Cardiac septum (tissue), 1 donor: ENCODE measurements around the gene RAPGEF1. TPM values are rescaled to one million over a fixed set of nuclear protein-coding genes. Genes with fewer than 3 reads are reported as not detected.
A peak's percentile ranks its signal among the peaks of the same experiment; 100 is the strongest.
"Not testable (repeated sequence)": the region's sequence is repeated elsewhere in the genome, so short reads cannot be mapped to it uniquely, and the experiment has no call there.

Experiments
- DNase-seq: peaks from one replicate; pipeline ENCODE4 v3.0.0-alpha.2; 2020; ENCODE audit warnings: low spot score
- intact Hi-C: fragments of 100-400 bp; cut with DNase I; formaldehyde crosslinking; loops from one replicate; pipeline ENCODE4 v1.14.0; 2022
- long read RNA-seq: library from polyadenylated mRNA; unstranded; transcript quantifications from one replicate; pipeline ENCODE4 v2.0.0, GENCODE V29; 2021
- total RNA-seq: library from RNA; stranded (reverse); fragmentation: NEBNext Ultra II Directional; extraction: Animal tissue kit (Norgen Biotek cat#: 25700); gene quantifications from one replicate; pipeline ENCODE4 v1.2.1, GENCODE V29; 2021
- donor health status: DM: no; HTN: no; CAD: no.

RAPGEF1 gene
- total RNA-seq, result 115 TPM
- long read RNA-seq, partial matches to known transcripts, result 36 of 143 reads
- long read RNA-seq, other reads (novel, unspliced or antisense), result 107 of 143 reads

- intact Hi-C loops, result loop anchor here (1.0 to 5.0 kb wide), 2 partner anchors 123 to 149 kb away; no protein-coding TSS in a partner anchor
- DNase-seq, result peak; percentile 93
These were observed at the start of gene RAPGEF1 for GRCh38 chr9:131739959-131740648. Gene RAPGEF1, minus strand, starts transcription at chr9:131740076. Its CDS starts 246 bp downstream, at chr9:131739830.

- intact Hi-C loops, result no loop called here
- no peak for DNase-seq
These were observed 49.0 kb upstream of the RAPGEF1 start for GRCh38 chr9:131788851-131789250.

- intact Hi-C loops, result no loop called here
- no peak for DNase-seq
These were observed 48.0 kb upstream of the RAPGEF1 start for GRCh38 chr9:131787838-131788237.

GRCh38 chr9:131784748-131785501 is 45.0 kb upstream of the RAPGEF1 start:
- intact Hi-C loops, result no loop called here
- DNase-seq, result no peak

DNA sequence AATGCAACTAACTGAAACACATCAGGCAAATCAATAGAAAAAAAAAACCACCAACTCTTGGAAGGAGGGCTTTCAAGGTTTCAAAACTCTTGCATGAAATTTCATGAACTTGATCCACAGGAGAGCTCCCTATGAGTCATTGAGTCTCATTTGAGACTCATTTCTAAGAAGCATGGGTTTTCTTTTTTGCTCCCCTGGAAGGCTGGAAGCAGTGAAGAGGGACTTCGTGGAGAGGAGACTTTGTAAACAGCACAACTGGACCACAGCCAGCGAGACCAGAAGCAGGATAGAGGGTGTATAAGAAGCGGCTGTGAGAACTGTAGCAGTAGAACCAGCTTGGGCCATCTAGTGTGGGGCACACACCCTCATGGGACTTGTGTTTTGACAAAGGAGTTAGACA is 41.2 kb upstream of the RAPGEF1 start:
- intact Hi-C loops, result no loop called here
- no peak for DNase-seq

- intact Hi-C loops, result loop anchor here (10.0 kb wide), 1 partner anchor 338 kb away; no protein-coding TSS in a partner anchor
- DNase-seq, result no peak
These were observed 36.6 kb upstream of the RAPGEF1 start for GRCh38 chr9:131776473-131776872.

DNA sequence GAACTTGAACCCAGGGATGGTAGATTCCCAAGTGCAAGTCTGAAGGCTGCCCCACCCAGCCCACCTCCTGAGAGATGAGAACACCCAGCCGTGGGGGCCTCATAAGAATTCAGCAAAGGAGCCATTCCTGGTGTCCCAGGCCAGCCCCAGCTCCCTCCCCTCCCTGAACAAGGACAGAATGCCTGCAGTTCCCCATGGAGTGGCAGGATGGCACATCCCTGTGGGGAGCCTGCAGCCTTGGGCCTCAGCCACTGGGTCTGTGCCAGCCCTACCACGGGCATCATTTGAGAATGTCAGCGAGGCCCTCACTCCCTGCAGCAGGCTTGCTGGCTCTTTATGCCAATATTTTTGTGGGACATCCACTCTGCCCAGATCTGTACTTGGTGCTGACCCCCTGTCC is 36.2 kb upstream of the RAPGEF1 start:
- intact Hi-C loops, result loop anchor here (10.0 kb wide), 1 partner anchor 339 kb away; no protein-coding TSS in a partner anchor
- no peak for DNase-seq

- intact Hi-C loops, result loop anchor here (10.0 kb wide), 1 partner anchor 340 kb away; no protein-coding TSS in a partner anchor
- no peak for DNase-seq
These were observed 34.8 kb upstream of the RAPGEF1 start for GRCh38 chr9:131774636-131775035.

DNA sequence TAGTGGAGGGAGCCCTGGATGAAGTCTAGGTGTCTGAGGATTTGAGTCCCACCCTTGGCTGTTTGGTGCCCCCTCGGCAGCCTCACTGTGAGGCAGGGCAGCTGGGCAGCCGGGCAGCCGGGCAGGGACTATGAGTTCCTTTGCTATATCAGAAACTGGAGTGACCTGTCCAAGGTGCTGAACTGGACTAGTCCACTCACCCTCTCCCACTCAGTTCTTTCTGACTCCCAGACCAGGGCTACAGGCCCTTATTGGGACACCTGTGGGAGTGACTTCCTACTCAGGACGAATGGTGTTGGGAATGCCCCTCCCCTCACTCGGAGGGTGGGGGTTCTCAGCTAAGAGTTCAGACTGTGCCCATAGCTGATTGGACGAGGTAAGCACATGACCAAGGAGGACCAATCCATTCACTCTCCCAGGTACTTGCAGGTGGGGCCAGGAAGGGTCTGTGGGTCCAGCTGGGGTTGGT is 34.1 kb upstream of the RAPGEF1 start:
- intact Hi-C loops, result loop anchor here (10.0 kb wide), 1 partner anchor 341 kb away; no protein-coding TSS in a partner anchor

GRCh38 chr9:131772940-131773339 is 33.1 kb upstream of the RAPGEF1 start:
- intact Hi-C loops, result loop anchor here (10.0 kb wide), 1 partner anchor 342 kb away; no protein-coding TSS in a partner anchor
- no peak for DNase-seq

More for the DNA sequence above, 34.1 kb upstream of the RAPGEF1 start:
- DNase-seq, result no peak

- DNase-seq, result peak; percentile 27
- intact Hi-C loops, result loop anchor here (10.0 kb wide), 1 partner anchor 343 kb away; no protein-coding TSS in a partner anchor
These were observed 31.8 kb upstream of the RAPGEF1 start for GRCh38 chr9:131771646-131772045.

DNA sequence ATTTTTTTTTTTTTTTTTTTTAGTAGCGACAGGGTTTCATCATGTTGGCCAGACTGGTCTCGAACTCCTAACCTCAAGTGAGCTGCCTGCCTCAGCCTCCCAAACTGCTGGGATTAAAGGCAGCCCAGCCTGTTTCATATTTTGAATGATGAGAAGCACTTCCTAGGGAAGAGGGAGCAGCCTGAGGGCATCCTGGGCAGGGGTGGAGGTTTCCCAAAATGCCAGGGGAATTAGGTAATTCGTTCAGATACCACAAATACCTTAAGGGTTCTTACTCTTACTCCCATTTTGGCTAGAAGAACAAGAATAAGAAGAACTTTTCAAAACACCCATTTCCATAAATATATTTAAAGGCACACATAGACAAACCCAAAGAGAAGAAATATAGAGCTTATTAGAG is 29.5 kb upstream of the RAPGEF1 start:
- peak; percentile 22 for DNase-seq
- intact Hi-C loops, result no loop called here

DNA sequence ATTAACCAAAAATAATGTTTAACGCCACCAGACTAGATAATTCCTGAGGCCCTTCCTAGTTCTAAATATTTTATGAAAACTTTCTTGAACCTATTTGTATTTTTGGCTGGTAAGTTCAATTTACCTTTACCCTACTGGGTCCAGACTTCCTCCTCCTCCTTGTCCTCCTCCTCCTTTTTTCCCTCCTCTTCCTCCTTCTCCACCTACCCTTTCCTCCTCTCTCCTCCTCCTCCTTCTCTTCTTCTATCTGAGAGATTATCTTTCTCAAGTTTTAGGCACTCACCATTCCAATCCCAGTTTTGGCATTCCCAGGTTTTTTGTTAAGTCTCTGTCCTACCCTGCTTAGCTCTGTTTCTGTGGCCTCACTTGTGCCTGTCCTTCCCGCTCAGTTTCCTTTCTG is 24.7 kb upstream of the RAPGEF1 start:
- no peak for DNase-seq
- intact Hi-C loops, result loop anchor here (5.0 kb wide), 2 partner anchors 473 to 488 kb away; no protein-coding TSS in a partner anchor

DNA sequence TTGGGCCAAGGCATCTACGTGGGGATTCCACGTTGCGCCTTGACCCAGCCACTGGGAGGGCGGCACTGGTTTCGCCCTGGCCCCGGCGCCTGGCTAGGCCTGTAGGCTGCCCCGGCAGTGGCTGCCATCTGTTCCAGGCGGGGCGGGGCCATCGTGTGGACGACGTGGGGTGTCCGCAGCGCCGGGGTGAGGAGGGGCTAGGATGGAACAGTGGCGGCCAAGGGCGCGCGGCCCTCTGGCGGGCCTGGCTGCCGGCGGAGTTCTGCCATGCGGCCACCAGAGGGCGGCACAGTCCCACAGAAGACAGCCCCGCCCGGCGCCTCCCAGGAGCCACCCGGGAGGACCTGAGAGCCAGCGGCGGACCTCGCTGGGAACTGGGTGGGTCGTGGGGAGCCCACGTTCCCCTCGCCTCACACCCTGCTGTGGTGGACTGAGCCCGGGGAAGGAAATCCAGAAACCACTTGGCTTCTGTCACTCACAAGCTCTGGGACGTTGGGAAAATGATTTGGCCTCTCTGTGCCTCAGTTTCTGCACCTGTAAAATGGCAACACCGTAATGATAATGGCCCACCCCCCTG is 22.6 kb upstream of the RAPGEF1 start:
- intact Hi-C loops, result loop anchor here (2.0 to 5.0 kb wide), 3 partner anchors 475 to 506 kb away; no protein-coding TSS in a partner anchor
- peak; percentile 87 for DNase-seq

DNA sequence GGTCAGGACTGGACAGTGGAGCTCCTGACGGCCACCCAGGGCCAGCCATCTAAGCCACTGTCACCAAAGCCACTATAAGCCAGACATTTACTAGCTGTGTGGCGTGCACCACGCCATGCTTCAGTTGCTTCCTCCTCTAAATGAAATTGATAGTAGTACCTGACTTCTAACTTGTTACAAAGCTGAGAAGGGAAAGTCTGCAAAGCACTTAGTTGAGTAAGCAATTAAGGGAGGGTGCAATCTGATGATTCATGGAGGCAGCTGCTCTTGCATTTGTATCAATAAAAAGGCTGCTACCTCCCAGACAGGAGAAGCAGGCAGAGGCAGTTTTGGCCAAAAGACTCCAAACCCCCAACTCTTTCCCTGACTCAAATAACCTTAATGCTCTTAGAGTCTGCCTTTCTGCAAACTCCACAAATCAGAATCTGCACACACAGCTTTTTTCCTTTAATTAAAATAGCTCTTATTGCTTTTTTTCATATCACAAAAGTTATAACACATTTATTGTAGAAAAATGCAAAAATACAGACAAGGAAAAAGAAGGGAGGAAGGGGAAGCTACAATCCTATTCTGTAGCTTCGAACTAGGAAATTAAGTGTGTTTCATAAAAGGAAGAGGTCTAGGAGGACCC is 19.3 kb upstream of the RAPGEF1 start:
- intact Hi-C loops, result no loop called here
- no peak for DNase-seq

DNA sequence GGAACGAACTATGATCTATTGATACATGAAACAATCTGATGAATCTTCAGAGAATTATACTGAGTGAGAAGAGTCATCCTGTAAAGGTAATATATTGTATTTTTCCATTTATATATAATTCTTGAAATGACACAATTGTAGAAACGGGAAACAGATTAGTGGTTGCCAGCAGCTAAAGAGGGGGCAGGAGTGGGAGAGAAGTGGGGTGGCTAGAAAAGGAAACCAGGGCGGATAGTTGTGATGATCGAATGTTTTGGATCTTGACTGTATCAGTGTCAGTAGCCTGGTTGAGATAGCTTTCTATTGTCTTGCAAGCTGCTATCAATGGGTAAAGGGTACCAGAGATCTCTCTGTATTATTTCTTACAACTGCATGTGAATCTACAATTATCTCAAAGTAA is 17.7 kb upstream of the RAPGEF1 start:
- DNase-seq, result no peak
- intact Hi-C loops, result no loop called here

GRCh38 chr9:131755541-131756198 is 15.8 kb upstream of the RAPGEF1 start:
- intact Hi-C loops, result no loop called here
- DNase-seq, result peak; percentile 88

GRCh38 chr9:131754846-131755245 is 15.0 kb upstream of the RAPGEF1 start:
- intact Hi-C loops, result no loop called here
- DNase-seq, result no peak

GRCh38 chr9:131753751-131754150 is 13.9 kb upstream of the RAPGEF1 start:
- intact Hi-C loops, DNase-seq: not testable (repeated sequence)
